ENCODE data around the gene SPACA5.
"Not testable (repeated sequence)": the region's sequence is repeated elsewhere in the genome, so short reads cannot be mapped to it uniquely, and the experiment has no call there.

Gene SPACA5

DNA sequence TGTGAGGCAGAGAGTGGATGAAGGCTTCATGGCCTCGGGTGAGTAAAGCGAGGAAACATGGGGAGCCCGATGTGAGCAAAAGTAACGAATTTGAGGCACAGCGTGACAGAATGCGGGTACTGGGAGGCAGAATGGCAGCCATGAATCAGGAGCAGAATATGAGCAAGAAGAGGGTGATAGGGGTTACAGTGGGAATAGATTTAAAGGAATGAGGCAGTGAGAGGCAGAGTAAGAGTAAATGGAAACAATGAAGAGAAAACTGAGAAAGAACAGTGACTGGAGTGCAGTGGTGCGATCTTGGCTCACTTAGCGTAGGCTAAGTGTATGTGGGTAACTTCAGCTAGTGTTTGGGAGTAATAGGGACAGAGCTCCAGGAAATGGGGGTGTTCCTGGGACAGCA lies at the start of gene SPACA5:
Gene SPACA5 (plus strand): TSS at position 301 of the 400 bp plus-strand sequence. CDS start 815 bp downstream, outside the sequence.
- not testable (repeated sequence) for DNase-seq (ENCODE audit: low read depth in 1 of 2, low spot score in 1 of 2)

DNA sequence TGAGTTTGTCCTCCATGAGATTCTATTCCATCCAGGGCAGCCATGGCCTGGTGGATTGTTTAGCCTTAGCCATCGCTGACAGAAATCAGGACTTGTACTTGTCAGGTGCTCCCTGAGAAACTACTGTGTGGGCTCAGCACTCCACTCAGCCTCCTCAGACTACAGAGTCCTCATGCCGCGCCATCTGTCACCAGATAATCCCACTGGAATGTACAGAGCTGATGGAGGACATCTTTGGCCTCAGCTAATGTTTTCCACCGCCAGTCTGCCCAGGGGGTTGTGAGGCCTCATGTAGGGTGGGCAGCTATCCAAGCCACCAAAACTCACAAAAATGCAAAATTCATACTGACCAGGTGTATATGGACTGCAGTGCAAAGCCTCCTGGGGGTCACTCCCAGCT lies 48.6 kb upstream of the SPACA5 start:
- not testable (repeated sequence) for DNase-seq (ENCODE audit: low read depth in 1 of 2, low spot score in 1 of 2)

DNA sequence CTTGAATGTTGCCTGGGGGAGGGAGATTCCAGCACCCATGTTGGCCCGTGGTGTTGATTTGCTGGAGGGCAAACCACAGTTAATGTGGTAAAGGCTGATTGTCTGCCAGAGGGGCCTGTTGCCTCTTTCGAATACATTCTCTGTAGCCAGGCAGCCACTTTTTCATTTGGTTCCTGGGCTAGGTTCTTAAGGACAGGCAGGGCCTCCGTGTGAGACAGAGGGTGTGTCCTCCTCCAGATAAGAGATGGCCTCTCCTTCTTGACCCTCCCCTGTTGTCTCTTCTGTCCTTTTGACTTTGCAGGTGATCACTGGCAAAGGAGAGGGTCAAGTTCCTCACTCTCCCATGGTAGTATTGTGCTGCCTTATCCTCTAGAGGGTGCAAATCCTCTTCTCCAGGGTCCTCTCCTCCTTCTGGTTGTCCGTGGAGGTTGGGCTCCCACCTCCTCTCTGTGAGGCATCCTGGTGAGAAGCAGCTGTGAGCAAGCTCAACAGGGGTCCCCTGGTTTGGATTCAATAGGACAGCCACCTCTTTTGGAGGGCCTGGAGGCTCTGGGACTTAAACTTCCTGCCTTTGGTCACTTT lies 47.9 kb upstream of the SPACA5 start:
- peak in 1 of 2 donors; percentile 6 for DNase-seq (ENCODE audit: low read depth in 1 of 2, low spot score in 1 of 2)

DNA sequence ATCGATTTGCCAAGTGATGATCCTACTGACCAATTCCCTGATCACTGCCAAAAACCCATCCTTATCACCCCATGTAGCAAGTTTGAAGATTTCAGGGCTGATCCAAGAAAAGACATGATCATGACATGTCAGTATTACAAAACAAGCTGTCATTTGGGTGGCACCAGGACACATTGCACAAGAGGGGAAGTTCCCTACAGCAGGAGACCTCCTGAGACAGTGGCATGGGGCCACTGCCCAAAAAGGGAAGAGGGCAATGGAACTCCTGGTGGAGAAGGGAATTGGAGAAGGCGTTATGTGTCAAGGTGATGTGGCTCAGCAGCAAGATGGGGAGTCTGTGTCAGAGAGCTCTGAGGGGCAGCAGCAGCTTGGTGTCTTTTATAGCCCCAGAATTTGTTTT lies 46.4 kb upstream of the SPACA5 start:
- DNase-seq (ENCODE audit: low read depth in 1 of 2, low spot score in 1 of 2), result no peak

DNA sequence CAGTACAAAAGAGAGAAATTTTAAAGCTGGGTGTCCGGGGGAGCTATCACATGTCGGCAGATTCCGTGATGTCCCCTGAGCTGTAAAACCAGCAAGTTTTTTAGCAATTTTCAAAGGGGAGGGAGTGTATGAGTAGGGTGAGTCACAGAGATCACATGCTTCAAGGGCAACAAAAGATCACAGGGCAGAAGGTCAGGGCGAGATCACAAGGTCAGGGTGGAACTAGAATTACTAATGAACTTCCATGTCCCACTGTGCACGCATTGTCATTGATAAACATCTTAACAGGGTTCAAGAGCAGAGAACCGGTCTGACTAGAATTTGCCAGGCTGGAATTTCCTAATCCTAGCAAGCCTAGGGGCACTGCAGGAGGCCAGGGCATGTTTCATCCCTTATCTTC lies 45.0 kb upstream of the SPACA5 start:
- DNase-seq (ENCODE audit: low read depth in 1 of 2, low spot score in 1 of 2), result not testable (repeated sequence)

DNA sequence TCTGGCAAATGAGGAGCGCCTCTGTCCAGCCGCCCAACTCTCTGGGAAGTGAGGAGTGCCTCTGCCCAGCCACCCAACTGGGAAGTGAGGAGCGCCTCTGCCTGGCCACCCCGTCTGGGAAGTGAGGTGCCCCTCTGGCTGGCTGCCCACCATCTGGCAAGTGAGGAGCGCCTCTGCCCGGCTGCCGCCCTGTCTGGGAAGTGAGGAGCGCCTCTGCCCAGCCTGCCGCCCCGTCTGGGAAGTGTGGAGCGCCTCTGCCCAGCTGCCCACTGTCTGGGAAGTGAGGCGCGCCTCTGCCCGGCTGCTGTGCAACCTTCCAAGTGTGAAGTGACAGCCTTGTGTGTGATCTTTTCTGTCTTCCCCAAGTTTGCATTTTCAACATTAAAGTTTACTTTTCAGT lies 41.3 kb upstream of the SPACA5 start:
- not testable (repeated sequence) for DNase-seq (ENCODE audit: low read depth in 1 of 2, low spot score in 1 of 2)

DNA sequence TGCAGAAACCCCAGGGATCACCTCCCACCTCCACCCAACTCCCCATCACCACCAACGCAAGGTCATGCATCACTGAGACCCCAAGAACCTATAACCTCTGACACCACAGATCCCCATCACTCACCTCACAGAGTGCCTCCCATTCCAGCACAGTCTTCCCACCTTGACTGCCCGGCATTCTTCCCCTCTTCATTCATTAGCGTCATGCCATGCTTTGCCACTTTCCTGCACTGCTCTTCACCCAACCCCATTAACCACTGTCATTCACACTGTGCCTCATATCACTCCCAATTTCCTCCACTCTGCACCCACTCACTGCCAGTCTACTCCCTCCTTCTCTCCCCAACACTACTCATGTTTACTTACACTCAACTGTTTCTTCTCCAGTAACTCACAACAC lies 33.6 kb upstream of the SPACA5 start:
- DNase-seq (ENCODE audit: low read depth in 1 of 2, low spot score in 1 of 2), result no peak

DNA sequence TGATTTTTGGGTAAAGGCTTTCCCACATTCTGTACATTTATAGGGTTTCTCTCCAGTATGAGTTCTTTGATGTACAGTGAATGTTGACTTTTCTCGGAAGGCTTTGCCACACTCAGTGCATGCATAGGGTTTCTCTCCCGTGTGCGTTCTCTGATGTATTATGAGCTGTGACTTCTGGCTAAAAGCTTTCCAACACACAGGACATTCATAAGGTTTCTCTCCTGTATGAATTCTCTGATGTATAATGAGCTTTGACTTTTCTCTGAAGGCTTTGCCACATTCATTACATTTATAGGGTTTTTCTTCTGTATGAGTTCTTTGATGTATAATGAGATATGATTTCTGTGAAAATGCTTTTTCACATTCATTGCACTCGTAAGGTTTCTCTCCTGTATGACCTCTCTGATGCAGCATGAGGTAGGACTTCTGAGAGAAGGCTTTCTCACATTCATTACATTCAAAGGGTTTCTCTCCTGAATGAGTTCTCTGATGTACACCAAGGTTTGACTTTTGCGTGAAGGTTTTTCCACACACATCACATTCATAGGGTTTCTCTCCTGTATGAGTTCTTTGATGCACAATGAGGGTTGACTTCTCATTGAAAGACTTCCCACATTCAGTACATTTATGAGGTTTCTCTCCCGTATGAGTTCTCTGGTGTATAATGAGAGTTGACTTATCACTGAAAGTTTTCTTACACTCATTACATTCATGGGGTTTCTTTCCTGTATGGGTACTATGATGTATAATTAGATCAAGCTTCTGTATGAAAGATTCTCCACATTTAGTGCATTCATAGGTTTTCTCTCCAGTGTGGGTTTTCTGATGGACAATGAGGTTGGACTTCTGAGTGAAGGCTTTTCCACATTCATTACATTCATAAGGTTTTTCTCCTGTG lies 30.3 kb upstream of the SPACA5 start:
- no peak for DNase-seq (ENCODE audit: low read depth in 1 of 2, low spot score in 1 of 2)

DNA sequence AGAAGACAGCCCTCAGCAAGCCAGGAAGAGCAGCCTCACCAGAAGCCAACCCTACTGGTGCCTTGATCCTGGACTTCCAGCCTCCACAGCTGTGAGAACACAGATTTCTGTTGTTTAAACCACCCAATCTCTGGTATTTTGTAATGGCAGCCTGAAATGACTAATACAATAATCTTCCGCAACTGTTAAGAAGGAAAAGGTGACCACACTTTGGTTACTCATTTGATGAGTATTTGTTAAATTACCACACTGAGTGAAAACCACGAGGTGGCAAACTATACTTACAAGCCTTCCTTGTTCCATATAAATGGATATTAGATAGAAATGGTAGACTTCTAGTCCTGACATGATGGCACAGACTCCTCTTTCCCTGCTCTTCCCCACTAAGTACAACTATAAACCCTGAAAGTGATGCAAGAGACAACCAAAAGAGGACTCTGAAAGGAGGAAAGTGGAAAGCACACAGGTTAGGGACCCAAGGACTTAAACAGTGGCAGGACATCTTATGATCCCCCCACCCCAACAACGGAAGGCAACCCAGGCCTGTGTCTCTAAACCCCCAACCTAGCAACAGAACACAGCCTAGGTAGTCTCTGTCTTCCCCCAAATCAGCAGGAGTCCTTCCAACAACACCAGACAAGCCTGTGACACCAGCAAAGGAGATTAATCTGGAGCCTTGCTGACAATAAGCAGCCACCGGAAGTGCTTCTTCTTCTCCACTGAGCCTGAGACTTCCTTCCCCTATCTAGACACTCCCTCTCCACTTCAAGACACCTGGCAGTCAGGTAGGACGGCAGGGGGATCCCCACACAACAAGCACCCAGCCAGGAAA lies 15.3 kb upstream of the SPACA5 start:
- peak in 1 of 2 donors; percentile 0 for DNase-seq (ENCODE audit: low read depth in 1 of 2, low spot score in 1 of 2)

DNA sequence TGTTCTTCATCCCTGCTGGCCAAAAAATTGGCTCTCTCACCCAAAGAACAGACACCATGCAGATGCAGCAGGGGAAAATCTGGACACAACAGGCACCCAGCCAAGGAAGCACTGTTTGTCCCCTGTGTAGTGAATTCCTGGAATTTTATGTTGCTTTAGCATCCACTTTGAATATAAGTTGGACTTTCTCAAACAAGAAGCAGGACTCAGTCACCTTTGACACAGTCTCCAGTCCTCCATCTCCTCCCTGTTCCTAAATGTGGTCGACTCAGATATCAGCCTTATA lies 14.8 kb upstream of the SPACA5 start:
- DNase-seq (ENCODE audit: low read depth in 1 of 2, low spot score in 1 of 2), result no peak

DNA sequence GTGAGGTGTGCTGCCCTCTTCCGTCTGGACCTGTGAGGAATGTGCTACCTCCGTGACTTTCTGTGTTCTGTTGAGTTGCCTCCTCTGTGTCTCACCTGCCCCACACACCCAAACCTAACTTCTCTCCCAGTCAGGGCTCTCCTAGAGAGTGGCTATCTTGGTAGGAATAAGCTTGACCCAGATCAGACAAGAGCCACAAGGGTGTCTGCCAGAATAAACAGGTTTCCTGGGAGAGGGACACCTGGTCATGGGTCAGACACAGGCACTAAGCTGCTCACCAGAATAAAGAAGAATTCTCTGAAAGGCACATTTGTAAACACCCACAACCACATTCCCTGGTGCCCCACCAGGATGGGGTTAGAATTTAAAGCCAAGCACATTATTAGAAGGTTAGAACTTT lies 14.1 kb upstream of the SPACA5 start:
- no peak for DNase-seq (ENCODE audit: low read depth in 1 of 2, low spot score in 1 of 2)

DNA sequence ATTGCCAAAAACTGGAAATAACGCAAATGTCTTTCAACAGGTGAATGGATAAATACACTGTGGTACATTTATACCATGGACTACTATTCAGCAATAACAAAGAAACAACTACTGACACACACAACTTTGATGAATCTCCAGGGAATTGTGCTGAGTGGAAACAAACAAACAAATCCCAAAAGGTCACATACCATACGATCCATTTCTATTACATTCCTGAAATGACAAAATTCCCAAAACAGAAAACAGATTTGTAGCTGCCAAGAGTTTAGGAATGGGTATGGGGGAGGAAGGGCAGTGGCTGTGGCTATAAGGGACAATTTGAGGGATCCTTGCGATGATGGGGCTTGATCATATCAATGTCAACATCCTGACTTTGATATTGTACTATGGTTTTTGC lies 5.5 kb upstream of the SPACA5 start:
- no peak for DNase-seq (ENCODE audit: low read depth in 1 of 2, low spot score in 1 of 2)

DNA sequence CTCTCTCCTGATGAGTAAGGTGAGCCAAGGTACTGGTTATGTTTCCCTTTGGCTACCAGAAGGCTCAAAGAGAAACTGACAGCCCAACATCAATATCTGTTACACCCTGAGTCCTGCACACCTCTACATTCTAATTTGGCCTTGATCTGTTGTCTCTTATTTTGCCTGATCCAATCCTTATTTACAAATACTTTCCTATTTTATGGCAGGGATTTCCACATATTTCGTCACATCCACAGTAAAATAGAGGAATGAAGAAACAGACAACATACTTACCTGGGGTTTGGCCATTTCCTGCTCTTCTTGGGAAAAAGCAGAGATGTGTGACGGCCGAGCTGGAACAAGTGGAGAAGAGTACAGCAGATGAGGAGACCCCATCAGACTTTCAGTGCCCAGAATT lies 4.5 kb upstream of the SPACA5 start:
- DNase-seq (ENCODE audit: low read depth in 1 of 2, low spot score in 1 of 2), result no peak

DNA sequence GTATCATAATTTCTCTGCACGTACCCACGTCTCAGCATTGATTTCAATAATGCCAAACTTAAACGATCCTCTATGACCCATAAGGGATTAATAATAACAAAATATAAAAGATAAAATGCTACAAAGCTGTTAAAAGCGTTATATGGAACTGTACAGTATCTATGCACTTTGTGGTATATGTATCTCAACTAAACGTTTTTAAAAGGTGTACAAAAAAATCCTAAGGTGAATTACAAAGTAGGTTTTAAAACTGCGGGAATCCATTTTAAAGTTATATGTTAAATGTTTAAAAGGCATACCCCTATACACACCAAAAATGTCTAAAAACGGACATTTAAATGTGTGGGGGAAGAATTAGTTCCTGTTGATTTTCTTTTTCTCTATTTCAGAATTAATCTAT lies 3.9 kb upstream of the SPACA5 start:
- DNase-seq (ENCODE audit: low read depth in 1 of 2, low spot score in 1 of 2), result no peak

DNA sequence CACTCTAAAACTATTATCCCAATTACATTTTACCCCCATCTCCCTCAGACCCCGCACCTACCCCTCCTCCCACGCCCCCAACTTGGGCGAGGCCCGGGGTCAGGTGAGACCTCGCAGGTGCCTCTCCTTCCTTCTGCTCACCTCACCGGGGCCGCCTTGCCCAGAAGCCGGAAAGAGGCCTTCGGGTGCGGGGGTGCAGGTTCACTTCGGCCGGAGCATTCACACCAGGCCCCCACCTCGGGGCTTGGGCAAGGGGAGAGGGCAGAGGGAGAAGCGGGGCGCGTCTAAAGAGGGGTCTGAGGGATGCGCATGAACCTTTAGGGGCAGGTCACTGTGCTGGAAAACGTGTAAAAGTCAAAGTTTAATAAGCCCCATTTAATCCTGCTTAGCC lies 3.4 kb upstream of the SPACA5 start:
- no peak for DNase-seq (ENCODE audit: low read depth in 1 of 2, low spot score in 1 of 2)

DNA sequence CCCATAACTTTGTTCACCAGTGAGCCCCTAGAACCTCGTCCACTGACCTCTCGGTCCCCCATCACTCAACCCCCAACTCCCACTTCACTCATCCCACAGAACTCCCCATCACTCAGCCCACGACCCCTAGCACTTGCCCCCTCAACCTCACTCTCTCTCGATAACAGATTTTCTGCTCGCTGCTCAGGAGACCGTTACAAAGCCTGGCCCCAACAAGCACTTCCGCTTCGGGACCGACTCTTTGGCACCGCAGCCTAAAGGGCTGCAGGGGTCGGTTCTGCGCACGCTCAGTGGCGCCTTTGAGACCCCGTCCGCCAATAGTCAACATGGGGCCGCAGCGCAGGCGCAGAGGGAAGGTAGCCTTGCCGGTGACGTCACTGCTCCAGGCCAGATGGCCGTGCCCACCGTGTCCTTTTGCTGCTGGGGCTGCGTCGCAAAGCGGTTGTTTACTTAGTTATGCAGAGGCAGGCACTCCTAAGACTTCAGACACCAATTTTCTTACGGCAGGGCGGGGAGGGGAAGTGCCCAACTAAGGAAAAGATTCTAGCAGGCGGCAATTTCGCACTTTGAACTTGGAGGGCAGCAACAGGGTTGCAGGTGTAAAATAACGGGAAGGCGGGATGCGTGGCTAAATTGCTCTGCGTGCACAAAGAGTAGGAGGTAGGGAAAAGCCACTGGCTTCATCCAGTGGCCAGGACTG lies 2.9 kb upstream of the SPACA5 start, which contains the start of gene ZNF182:
Gene ZNF182 (minus strand): TSS at position 232 of the 700 bp plus-strand sequence. CDS start 1,380 bp downstream, outside the sequence.
- peak; percentile 72 to 88 for DNase-seq (ENCODE audit: low read depth in 1 of 2, low spot score in 1 of 2)

DNA sequence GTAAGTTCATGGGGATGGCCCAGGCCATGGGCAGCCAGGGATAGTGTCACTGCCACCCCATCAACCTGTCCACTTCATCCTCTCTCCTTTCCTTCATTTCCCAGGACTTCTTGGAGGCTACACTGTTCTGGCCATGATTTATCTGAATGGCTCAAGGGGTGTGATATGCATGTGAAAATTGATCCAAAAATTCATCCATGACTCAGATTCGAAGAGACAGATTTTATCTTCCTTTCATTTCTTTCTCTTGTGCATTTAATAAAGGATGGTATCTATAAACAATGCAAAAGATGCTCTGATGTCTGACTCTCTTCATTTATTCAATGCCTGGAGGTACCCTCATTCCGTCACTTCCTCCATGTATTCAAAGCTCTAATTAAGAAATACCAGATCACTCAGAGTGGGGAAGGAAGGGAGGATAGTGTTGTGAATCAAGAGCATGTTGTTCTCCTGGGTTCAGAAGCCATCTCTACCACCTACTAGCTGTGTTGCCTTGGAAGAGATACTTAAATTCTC lies 2.7 kb downstream of the SPACA5 start:
- not testable (repeated sequence) for DNase-seq (ENCODE audit: low read depth in 1 of 2, low spot score in 1 of 2)

DNA sequence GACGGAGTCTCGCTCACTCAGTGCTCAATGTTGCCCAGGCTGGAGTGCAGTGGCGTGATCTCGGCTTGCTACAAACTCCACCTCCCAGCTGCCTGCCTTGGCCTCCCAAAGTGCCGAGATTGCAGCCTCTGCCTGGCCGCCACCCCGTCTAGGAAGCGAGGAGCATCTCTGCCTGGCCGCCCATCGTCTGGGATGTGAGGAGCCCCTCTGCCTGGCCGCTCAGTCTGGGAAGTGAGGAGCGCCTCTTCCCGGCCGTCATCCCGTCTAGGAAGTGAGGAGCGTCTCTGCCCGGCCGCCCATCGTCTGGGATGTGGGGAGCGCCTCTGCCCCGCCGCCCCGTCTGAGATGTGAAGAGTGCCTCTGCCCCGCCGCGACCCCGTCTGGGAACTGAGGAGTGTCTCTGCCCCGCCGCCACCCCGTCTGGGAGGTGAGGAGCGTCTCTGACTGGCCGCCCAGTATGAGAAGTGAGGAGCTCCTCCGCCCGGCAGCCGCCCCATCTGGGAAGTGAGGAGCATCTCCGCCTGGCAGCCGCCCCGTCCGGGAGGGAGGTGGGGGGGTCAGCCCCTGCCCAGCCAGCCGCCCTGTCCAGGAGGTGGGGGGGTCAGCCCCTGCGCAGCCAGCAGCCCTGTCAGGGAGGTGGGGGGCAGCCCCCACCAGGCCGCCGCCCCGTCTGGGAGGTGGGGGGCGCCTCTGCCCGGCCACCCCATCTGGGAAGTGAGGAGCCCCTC lies 10.0 kb downstream of the SPACA5 start:
- DNase-seq (ENCODE audit: low read depth in 1 of 2, low spot score in 1 of 2), result not testable (repeated sequence)

DNA sequence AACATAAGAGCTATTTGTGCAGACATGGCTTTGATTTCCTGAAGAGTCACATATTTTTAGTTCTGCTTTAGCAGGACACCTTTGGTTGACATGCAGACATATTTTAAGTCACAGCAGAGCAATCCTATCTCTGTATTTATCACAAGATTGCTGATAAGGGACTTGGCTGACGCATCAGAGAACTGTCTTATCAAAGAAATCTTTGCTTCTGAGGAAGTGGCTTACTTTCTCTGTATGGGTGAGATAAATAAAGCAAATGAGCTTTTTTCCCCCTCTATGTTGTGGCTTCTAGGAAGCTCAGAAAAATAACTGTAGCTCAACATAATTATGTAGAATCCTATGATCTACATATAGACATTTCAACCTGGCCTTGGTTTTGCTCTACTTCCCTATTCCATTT lies 13.1 kb downstream of the SPACA5 start:
- not testable (repeated sequence) for DNase-seq (ENCODE audit: low read depth in 1 of 2, low spot score in 1 of 2)

DNA sequence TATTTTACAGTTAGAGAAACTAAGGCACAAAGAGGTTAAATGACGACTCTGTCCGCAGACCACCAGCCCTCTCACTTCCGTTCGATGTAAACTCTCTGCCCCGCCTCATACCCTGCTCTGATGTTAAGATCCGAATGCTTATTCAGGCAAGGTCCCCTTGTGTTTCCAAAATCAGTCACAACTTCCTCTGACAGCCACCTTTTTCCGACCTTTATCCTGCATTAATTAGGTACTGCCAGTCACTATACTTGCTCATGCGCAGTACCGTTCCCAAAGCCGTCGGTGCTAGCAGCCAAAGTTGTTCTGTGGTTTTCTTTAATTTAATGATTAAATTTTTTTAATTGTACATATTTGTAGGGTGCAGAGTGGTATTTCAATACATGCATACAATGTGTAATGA lies 13.7 kb downstream of the SPACA5 start:
- peak in 1 of 2 donors; percentile 31 for DNase-seq (ENCODE audit: low read depth in 1 of 2, low spot score in 1 of 2)
